DMS 273 treated with DMSO at 0.1 percent for 48 hours (cell line): ENCODE measurements around the gene LRP1.

Experiments used
- DNase-seq: peaks from one replicate; lab custom pipeline; 2025; lab: John Stamatoyannopoulos, UW

LRP1 gene

GRCh38 chr12:57212701-57213057 is 84.4 kb downstream of the LRP1 start:
- no peak for DNase-seq

- DNase-seq = peak; percentile 36
Observed at GRCh38 chr12:57213058-57213715, 84.9 kb downstream of the LRP1 start.

DNA sequence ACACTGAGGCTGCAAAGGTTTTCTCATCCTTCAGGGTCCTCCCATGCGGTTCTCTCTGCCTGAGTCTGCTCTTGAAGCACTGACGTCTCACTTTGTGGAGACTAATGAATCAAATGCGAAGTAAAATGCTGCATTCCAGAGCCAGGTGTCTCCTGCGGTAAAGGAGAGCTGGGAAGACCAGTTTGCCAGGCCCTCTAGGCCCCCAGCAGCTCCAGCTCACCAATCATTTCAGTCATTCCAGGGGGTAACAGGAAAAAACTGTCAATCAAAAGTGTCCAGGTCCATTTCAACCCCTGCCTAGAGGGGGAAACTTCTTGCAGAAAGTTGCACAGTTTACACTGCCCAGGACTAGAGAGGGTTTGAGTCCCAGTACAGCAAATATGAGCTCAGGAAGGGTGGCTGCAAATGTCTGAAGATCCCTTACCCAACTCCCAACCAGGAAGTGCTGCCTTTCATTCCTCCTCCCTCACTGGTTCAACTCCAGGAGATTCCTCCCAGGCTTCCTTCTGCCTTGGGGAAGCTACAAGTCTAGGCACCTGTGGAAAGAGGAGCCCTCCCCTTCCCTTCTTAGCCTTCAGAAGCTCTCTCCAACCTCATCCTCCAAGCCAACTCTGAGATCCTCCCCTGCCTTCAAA is 85.6 kb downstream of the LRP1 start:
- no peak for DNase-seq

GRCh38 chr12:57214398-57214781 is 86.1 kb downstream of the LRP1 start:
- peak; percentile 19 for DNase-seq

- no peak for DNase-seq
Observed at GRCh38 chr12:57215065-57215464, 86.8 kb downstream of the LRP1 start.

- DNase-seq = no peak
Observed at GRCh38 chr12:57215668-57216013, 87.4 kb downstream of the LRP1 start.

DNA sequence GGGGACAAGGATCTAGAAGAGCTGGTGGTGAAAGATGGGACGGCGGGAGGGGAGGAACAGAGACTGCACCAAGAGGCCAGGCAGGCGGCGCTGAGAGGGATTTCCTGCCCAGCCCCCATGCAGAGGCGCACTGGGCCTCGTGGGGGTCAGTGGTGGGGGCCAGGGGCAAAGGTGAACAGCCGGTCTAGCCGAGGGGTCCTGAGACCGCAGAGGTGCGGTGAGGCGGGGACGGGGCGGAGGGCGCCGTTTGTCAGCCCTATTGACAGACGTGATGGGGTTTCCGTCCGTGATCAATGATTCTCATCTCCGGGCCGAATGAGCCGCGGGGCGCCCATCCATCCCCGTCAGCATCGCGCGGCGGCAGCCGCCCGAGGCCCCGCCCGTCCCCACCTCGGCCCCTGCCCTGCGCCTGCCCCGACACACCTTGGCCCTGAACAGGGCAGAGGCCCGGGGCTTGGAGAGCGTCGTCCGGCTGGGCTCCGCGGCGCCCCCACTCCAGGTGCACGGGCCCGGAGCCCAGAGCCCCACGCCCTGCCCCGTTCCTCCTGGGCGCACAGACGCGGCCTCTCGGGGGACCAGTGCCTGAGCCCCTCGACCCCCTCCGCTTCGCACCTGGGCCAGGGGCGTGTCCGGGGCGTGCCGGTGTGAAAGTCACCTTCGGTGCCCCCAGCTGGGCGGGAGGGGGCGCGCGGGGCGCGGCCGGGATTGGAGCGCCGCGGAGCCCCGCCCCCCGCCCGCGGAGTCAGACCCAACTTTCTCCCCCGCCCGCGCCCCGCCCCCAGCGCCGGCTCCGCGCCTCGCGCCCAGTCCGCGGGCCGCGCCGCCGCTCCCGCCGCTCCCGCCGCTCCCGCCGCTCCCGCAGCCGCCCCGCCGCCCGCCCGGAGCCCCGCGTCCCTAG is 88.0 kb downstream of the LRP1 start, which contains the start of gene NXPH4:
NXPH4 (plus strand) TSS at position 781 of the 898 bp plus-strand sequence. CDS start 176 bp downstream, outside the sequence.
- DNase-seq = no peak

GRCh38 chr12:57216921-57217879 is 88.9 kb downstream of the LRP1 start:
- no peak for DNase-seq

DNA sequence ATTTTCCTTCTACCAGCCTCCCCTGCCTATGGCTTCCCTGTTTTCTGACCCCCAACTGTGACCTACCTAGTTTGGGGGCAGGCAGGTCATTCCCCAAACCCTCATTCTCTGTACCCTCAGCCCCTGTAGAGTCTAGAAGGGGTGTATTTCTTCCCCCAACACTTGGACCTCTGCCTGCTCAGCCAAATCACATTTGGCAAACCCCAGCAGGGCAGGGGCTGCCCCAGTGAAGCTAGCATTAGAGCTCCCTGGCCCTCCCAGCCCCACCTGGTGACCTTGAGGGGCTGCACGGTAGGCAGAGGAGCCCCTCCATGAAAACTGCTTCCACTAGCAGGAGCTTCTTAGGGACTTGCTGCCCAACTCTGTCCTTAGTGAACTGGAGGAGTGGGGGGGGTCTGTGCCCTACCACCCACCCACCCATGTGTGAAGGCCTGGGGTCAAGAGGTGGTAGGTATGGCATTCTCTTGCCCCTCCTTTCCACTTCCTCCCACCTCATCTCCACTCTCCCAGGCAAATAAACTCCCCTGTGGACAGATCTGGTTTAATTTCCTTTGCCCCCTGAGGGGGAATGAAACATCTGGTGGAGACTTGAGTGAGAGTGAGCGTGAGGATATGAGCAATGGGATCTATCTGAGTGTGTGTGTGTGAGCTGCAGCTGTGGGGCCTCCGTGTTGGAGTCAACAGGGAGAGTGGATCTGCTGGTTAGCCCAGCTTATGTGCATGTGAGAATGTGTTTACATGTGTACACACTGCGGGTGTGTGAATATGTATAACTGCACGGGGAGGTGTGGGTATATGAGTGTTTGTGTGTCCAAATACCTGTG is 90.0 kb downstream of the LRP1 start:
- no peak for DNase-seq

DNA sequence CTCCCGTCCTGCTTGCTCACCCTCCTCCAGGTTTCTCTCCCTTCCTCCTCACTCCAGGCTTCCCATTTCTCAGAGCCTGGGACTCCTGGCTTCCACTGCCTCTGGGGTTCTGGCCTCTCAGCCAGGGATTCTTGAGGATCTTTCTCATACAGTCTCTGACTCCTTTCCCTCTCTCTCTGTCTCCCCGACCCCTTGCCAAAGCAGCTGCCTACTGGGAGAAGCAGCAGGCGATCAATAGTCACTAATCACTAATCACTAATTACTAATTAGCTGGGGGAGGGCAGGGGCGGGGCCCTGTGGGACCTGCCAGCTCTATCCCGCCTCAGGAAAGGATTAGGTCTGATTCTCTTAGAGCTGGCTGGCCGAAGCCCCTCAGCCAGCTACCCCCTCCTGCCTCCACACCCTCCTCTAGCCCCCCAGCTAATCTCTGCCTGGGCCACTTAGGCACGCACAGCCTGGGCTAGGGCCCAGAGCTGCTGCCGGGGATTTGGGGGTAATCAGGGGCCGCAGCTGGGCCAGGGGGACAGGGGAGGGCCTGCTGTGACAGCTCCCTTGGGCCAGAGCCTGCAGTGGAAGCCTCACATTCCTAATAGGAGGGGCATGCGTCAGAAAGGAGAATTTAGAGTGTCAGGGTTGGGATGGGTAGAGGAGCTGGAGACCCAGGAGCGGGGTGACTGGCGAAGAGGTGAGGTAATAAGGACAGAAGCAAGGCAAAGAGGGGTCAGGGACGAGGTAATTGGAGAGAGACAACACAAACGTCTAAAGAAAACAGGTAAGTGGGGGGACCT is 91.1 kb downstream of the LRP1 start:
- no peak for DNase-seq

- DNase-seq = no peak
Observed at GRCh38 chr12:57219993-57220754, 91.9 kb downstream of the LRP1 start.

DNA sequence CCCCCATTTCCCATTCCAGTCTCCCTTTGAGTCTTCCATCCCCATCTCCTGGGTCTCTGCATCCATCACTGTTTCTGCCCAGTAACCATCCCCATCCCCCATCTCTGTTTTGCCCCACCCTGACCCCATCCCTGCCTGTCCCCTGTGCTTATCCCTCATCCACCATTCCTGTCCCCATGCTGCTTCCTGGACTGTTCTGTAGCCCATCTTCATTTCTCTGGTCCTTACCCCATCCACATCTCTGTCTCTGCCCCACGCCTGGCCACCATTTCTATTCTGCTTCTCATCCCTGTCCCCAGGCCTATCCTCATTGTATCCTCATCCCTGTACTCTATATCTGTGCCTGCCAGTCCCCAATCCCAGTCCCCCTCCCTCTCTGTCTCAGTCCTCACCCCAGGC is 92.5 kb downstream of the LRP1 start:
- no peak for DNase-seq

GRCh38 chr12:57221169-57221917 is 93.1 kb downstream of the LRP1 start:
- DNase-seq = no peak

GRCh38 chr12:57222286-57223190 is 94.3 kb downstream of the LRP1 start:
- no peak for DNase-seq

DNA sequence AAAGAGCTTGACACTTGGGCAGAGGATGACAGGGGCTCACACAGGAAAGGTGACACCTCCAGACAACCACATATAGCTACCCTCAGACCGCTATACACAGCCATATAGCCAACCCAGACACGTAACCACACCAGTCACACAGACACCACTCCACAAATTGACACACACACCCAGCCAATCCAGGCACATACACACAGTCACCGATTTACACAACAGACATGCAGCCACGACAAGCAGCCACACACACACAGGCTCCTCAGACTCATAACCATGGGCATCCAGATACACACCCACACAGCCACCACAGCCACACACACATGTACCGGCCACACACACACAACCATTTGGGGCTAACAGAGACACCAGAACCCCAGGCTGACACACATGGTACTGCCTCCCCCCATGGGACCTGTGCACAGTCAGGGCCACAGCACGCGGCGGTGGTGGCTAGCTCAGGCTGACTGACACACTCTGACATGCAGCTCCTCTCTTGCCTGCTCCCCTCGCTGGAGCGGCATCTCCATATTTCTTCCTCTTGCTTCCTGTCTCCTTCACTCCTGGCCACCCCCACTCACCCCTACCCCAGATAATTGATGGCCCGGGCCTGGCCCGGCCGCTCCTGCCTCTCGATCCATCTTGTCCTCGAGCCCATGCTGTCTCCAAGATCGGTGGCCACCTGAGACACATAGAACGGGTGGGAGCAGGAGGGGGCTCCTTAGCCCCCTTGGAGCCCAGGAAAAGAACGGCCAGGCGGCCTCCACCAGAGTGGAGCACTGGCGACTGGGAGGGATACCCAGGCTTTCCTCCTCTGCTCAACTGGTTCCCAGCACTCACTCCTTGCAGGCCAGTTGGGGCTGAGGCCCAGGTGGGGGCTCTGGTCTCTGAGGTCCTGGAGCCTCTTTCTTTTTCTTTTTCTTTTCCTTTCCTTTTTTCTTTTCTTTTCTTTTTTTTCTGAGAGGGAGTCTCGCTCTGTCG is 95.2 kb downstream of the LRP1 start:
- DNase-seq = no peak

DNA sequence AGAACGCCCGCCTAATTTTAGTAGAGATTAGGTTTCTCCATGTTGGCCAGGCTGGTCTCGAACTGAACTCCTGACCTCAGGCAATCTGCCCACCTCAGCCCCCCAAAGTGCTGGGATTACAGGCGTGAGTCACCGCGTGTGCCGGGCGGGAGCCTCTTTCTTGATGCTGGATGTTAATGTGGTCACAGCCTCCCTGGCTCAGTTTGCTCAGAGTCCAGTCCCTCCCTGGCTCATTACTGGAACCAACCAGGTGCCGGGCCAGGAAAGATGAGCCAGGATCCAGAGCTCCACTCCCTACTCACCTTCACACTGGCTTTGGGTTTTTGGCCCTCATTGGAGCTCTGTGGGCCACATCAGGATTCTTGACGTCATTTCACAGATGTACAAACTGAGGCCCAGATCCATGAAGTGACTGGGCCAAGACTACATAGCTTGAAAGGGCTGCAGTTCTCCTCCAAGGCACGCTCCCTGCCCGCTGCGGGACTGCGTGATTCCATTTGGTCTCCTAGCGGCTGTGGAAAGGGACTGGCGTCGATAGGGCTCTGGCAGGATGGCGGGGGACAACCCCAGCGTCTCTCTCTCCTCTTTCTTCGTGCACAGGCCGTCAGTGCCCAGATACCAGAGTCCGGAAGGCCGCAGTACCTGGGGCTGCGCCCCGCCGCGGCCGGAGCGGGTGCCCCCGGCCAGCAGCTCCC is 96.1 kb downstream of the LRP1 start:
- DNase-seq = no peak
